ENCODE results near the gene LEPR.
"Not testable (repeated sequence)": the region's sequence is repeated elsewhere in the genome, so short reads cannot be mapped to it uniquely, and the experiment has no call there.

LEPR gene, protein sequence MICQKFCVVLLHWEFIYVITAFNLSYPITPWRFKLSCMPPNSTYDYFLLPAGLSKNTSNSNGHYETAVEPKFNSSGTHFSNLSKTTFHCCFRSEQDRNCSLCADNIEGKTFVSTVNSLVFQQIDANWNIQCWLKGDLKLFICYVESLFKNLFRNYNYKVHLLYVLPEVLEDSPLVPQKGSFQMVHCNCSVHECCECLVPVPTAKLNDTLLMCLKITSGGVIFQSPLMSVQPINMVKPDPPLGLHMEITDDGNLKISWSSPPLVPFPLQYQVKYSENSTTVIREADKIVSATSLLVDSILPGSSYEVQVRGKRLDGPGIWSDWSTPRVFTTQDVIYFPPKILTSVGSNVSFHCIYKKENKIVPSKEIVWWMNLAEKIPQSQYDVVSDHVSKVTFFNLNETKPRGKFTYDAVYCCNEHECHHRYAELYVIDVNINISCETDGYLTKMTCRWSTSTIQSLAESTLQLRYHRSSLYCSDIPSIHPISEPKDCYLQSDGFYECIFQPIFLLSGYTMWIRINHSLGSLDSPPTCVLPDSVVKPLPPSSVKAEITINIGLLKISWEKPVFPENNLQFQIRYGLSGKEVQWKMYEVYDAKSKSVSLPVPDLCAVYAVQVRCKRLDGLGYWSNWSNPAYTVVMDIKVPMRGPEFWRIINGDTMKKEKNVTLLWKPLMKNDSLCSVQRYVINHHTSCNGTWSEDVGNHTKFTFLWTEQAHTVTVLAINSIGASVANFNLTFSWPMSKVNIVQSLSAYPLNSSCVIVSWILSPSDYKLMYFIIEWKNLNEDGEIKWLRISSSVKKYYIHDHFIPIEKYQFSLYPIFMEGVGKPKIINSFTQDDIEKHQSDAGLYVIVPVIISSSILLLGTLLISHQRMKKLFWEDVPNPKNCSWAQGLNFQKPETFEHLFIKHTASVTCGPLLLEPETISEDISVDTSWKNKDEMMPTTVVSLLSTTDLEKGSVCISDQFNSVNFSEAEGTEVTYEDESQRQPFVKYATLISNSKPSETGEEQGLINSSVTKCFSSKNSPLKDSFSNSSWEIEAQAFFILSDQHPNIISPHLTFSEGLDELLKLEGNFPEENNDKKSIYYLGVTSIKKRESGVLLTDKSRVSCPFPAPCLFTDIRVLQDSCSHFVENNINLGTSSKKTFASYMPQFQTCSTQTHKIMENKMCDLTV

DNA sequence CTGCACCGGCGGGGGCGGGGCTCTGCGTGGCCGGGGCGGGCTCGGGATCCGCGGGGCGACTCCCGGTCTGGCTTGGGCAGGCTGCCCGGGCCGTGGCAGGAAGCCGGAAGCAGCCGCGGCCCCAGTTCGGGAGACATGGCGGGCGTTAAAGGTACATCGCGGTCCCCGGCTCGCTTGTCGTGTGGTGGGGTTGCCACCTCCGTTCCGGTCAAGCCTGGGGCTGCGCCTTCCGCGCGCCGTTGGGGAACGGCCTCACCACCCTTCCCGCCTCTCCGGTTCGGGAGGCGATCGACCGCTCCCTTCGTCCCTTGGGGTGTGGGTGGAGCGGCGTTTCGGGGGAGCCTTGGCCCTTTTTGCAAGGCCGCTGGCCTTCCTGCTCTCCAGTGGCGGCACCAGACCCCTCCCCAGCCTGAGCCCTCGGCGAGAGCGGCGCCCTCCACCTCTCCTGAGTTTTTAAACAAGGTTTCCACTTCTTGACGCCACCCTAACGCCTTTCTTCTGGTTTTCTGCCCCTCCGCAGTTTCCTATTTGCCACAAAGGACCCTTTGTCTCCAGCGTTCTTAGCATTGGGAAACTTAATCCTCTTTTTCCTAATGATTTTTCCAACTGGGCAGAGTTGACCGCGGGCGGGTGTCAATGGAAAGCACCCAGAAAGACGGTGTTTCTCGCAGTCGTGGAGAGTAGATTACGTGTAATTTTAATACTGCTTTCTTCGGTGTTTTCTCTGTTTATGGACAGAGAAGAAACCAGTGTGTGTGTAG is at the start of gene LEPR, which contains the start of gene LEPROT:
Gene LEPR (plus strand): TSS at position 79 of the 761 bp plus-strand sequence. CDS start 144,898 bp downstream, outside the sequence.
Gene LEPROT (plus strand): TSS at position 79 of the 761 bp plus-strand sequence. CDS start 57 bp downstream, at position 136.
- DNase-seq, result no peak

DNA sequence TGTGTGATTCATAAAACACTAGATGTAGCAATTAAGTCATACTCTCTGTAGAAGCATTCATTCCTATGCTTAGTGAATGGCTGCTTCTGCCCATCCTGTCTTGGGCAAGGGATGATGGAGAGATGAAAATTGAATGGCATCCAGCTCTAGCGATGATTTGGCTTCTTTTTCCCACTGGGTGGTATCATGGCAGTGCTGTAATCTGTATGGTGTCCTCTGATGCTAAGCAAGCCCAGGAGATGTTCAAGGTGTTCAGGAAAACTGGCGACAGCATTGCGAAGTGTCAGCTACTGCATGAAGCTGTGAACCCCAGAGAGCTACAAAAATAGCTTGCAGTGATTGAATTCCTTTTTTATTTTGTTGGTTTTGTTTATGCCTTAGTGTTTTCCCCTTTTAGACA is 48.9 kb upstream of the LEPR start:
- peak; percentile 2 for DNase-seq

DNA sequence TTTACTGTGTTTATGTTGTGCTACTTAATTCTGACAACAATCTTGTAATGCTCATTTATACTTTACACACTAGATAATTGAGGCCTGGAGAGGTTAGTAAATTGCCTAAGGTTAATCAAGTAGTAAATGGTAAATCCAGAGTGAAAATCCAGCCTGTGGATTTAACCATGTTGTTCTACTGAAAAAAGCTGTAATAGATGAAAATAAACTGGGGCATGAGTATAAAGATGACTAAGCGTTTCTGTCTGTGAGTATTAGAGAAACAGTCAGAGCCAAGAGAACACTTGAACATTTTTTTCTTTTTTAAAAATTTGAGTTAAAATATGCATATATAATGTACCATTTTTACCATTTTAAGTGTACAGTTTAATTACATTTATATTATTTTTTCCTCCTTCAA is 47.9 kb upstream of the LEPR start:
- peak; percentile 19 for DNase-seq

DNA sequence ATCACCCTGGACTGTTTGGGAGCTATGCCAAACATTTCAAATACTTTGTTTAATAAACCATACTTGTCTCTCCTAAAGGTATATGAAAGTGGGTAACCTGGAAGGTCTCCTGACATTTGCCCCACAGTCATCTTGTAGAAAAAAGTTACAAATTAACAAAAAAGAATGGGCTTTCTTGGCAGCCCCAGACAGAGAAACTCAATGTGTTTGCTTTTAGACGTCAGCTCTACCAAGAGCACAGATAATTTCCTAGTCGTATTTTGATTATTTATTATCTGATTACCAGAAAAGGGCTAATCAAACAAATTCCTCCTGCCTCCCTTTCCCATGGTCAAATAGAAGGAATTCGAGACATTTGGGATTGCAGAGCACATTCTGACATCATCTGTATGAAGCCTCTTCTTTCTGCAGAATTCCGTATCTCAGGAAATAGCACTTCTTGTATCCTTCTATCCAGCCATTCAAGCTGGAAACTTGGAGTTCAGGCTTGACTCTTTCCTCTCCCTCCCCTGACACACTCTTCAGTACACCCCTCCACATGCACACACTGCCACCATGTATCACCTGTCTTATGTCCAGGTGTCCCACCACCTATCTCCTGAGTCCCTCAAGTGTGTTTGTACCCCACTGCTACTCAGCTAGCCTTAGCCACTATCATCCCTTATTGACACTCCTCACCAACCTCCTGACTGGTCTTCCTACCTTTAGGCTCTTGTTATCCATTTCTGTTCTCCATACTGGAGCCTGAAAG is 42.8 kb upstream of the LEPR start:
- no peak for DNase-seq

DNA sequence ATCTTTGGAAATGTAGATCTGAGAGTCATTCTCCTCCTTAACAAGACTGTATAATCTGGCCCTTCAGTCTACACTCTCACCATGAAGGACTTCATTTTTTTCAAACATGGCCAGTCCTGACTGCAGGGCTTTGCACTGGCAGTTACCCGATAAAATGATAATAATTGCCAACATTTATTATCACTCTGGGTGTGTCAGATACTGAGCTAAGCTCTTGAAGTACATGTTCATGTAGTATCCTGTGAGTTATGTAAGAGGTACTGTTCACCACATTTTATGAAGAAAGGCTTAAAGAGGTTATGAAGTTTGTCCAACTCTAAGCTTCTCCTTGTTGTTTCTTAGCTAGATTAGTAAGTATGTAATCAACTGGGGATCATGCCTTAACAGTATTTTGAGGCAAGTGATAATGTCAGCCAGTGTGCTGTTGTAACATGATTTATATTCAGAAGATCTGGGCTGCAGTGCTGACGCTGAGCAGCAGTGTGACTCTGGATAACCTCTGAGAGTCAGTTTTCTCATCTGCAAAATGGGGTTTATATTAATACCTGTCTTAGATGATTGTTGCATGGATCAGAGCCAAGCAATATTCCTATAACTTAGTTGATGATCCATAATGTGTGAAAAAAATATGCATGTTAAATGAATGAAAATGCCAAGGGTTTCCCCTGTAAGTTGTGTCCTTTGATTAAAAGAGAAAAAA is 42.1 kb upstream of the LEPR start:
- DNase-seq, result no peak

DNA sequence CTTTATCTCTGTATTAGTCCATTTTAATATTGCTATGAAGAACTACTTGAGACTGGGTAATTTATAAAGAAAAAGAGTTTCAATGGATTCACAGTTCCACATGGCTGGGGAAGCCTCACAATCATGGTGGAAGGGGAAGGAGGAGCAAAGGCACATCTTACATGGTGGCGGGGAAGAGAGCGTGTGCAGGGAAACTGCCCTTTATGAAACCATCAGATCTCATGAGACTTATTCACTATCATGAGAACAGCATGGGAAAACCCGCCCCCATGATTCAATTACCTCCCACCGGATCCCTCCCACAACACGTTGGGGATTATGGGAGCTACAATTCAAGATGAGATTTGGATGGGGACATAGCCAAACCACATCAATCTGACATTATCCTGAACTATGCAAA is 36.0 kb upstream of the LEPR start:
- not testable (repeated sequence) for DNase-seq

DNA sequence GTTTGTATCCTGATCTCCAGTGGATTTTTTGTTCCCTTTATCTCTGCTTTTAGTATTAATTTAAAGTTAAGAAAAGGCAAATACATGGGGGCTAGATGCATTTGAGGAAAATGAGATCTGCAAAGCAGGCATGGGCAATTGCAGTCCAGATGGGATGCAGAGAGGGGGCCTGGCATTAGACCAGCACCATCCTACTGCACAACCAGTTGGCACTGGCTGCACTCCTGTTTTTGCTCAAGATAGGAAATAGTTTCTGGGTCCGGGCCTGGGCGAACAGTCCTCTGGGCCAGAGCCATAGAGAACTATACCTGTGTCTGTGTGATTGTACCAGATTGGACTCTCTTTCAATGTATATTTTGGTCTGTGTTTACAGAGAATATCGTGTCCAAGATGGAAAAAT is 34.0 kb upstream of the LEPR start:
- no peak for DNase-seq

DNA sequence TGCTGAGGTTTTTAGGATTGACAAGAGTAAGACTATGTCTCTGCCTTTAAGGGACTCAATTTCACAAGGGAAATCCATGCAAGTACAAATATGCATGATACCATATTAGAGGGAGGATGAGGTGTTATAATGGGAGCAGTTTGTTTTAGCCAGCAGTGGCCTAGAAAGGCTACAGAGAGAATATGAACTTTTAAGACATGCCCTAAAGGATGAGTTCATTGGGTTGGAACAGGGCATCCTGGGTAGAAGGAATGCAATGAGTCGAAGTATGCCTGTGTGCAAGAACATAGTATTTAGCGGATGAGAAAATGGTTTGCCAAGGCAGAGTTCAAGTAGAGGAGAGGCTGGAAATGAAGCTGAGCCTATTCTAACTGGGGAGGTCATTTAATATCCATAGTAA is 32.6 kb upstream of the LEPR start:
- DNase-seq, result no peak

DNA sequence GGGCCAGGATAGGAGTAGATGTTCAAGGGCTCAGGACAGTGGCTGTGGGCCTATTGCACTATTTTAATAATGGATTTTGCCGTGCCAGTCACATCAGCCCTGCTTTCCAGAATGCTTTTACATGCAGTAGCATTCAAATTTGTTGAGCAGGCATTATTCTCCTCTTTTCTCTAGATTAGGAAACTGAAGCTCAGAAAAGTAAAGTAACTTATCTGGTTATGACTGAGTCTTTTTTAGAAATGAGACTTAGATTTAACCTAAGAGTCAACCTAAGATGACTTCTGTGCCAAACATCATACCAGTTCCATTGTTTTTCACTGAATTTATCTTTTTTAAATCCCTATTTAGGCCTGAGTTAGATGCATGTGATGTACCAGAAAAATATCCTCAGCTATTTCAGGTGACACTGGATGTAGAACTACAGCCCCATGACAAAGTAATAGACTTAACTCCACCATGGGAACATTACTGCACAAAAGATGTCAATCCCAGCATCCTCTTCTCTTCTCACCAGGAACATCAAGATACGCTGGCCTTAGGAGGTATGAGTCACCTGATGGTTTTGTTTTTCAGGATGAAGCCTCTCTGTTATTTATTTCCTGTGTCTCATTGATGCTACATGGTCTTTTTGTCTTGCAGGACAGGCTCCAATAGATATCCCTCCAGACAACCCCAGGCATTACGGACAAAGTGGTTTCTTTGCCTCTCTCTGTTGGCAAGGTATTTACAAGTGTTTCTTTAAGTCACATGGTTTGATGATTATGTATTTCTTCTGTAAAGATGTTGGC is 31.4 kb upstream of the LEPR start:
- no peak for DNase-seq

DNA sequence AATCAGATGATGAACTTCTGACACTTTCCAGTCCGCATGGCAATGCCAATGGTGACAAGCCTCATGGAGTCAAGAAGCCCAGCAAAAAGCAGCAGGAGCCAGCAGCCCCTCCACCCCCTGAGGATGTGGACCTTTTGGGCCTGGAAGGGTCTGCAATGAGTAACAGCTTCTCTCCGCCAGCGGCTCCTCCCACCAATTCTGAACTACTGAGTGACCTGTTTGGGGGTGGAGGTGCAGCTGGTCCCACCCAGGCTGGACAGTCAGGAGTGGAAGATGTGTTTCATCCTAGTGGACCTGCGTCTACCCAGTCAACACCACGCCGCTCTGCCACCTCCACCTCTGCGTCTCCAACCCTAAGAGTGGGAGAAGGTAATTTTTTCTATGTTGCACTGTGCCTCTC is 28.0 kb upstream of the LEPR start:
- no peak for DNase-seq

DNA sequence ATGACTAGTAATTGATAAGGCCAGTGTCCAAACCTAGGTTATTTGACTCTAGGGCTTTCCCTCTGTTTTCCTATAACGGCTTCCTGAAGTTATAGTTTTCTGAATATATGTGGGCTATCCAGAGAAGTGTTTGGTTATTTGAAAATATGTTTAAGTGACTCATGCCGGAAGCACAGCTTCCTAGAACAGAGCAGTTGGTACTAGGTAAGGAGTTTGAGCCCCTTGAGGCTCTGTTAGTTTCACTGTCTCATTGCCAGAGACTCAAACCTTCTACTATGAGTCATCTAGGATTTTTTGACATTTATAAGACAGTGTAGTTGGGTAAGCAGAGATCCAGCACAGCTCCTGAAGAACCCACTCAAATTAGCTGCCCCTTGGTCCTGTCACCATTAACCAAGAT is 27.1 kb upstream of the LEPR start:
- DNase-seq, result peak; percentile 39

DNA sequence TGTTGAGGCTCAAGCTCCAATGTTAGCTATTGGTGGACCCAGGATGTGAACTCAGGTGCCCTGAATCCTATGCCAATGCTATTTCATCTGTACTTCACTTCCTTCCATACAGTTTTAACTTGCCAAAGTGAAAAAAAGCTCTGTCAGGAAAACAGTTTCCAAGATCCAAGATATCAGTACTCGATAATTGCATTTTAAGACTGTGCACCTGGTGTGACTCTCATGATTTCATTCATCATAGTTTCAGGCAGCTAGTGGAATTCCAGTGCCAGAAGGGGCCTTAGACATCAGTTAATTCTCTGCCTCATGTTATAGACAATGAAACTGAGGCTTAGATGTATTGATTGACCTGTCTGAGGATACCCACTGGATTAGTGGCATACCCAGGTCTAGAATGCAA is 26.5 kb upstream of the LEPR start:
- no peak for DNase-seq

DNA sequence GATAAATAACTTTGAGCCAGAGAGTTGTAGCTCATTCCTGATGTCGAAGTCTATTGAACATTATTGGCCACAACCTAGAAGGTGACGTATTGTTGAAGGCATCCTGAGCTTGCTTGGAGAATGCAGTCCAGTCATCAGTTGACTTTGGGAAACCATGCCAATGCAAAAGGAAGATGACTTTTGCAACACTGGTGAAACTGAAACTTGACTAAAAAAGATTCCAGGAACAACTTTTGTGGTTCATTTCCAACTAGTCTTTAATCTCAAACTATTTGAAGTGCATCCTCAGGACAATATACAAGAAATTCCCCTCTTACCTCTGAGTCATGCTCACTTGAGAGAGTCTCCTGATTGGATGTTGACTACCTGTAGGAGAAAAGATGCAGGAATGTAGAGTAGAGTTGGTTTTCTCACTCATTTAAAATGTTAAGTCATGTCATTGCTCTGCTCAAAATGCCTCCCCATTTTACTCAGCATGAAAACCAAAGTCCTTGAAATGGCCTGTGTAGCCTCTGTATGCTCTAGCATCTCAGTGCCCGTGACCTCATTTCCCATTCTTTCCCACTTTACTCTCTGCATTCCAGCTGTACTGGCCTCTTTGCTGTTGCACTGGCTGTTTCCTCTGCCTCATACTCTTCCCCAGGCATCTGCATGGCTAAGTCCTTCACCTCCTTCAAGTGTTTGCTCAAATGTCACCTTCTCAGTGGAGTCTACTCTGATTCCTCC is 24.4 kb upstream of the LEPR start:
- DNase-seq, result peak; percentile 80

DNA sequence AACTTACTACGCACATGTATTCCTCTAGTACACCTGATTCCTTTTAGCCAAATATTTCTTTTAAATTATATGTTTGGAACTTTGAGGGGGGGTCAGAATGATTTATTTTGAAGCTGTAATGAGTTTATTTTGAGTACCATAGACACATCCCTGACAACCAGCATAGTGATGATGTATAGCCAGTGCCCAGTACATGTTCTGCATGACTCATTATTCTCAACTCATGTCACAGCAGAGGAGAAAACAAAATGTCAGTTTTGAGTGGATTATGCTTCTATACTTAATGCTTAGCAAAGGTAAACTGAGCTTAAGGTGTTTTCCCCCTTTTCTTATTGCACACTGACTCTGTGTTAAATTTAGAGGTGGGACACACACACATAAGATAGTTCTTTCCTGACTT is 22.4 kb upstream of the LEPR start:
- DNase-seq, result no peak

DNA sequence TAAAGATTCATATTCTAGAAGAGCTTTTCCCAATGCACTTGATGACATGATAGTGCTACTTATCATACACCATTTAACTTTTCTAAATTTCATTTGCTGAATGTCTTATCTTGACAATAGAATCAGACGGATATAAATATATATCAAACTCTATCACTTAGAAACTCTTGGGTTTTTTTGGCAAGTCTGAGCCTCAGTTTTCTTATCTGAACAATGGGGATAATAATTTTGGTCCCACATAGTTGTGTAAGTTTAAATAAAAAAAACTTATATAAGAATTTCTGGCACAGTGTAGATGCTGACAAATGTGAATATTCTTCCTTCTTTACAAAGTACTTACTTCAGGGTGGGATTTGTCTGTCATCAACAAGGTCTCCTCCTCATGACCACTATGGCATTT is 21.5 kb upstream of the LEPR start:
- DNase-seq, result no peak

DNA sequence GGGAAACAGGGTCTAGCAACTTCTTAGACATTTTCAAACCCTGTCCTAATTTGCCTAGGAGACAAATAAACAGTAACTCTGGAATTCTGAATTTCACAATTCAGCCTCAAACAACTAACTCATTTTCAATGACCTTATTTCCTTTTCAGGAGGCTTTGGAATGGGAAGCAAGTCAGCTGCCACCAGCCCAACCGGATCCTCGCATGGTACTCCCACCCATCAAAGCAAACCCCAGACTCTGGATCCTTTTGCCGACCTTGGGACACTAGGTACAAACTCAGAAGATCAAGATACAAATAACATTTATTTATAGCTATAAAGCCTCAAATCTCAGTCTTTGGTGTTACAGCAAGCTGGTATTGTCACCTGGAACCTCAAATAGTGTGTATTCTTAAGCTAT is 18.9 kb upstream of the LEPR start:
- DNase-seq, result no peak

DNA sequence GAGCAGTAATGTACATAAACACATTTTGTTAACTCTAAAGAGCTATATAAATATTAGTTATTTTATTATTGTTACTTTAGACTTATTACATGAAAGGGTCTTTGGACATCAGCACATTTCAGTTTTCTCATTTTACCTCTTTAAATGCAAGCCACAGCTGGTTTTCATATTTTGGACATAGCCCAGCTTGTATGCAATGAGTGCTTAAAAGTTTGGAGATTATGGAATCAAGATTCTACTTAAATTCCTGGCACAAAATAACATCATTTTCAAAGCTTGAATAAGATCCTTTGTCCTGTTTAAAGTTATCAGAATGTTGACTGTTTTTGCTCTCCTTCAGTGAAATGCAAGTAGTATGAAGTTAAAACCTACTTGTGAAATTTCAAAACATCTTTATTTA is 15.5 kb upstream of the LEPR start:
- DNase-seq, result no peak

DNA sequence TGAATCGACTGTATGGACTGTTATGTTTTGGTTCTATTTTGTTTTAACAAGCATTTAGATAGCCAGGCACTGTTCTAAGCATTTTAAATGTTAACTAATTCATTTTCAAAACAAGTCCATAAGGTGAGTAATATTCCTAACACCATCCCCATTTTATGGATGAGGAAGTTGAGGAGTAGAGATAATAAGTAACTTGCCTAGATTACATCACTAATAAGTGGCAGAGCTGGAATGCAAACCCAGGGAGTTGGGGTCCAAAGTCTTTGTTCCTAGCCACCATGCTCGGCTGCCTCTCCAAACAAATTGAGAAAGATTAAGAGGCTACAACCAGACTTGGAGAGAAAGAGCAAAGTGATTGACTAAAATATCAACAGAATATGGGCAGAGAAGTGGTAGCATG is 12.6 kb upstream of the LEPR start:
- DNase-seq, result no peak

DNA sequence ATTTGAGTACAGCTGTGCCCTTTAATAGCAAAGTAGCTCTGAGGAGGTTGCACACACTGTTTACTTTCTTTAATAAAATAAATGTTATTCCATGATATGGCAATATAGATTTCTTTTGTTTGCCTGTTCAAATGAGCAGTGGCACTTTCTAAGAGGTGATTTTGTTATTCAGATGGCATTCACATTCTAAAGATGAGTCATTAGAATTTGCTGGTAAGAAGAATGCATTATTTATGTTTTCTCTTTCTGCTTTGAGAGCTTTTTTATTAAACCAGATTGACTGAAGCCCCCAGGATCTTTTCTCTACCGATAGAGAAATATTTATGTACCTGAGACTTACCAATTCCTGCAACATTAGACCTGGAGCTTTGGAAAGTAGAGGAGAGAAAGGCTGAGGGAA is 11.2 kb upstream of the LEPR start:
- DNase-seq, result no peak
